ENCODE results near the gene ITPK1.
"Not testable (repeated sequence)": the region's sequence is repeated elsewhere in the genome, so short reads cannot be mapped to it uniquely, and the experiment has no call there.

ITPK1 gene

GRCh38 chr14:93064411-93065271, 51.1 kb downstream of the ITPK1 start:
- POLR2A ChIA-PET: no interaction called here
- CTCF ChIA-PET: interaction anchor here (1.0 to 3.9 kb wide), 5 partner anchors 24 to 52 kb away, joined by 3 to 20 read pairs (median 4); no protein-coding TSS in a partner anchor
- no peak for DNase-seq (ENCODE audit: extremely low spot score)
- no peak for TF ChIP-seq CTCF (IDR thresholded peaks at IDR 0.05; ENCODE audit: control extremely low read depth, extremely low read depth, low read depth, missing control alignments)

- POLR2A ChIA-PET: no interaction called here
- no peak for TF ChIP-seq CTCF (IDR thresholded peaks at IDR 0.05; ENCODE audit: control extremely low read depth, extremely low read depth, low read depth, missing control alignments)
- no peak for DNase-seq (ENCODE audit: extremely low spot score)
- CTCF ChIA-PET: interaction anchor here (0.9 to 3.9 kb wide), 5 partner anchors 13 to 69 kb away, joined by 3 to 20 read pairs (median 4); no protein-coding TSS in a partner anchor
These were observed 52.3 kb downstream of the ITPK1 start for GRCh38 chr14:93063393-93063792.

- no peak for TF ChIP-seq CTCF (IDR thresholded peaks at IDR 0.05; ENCODE audit: control extremely low read depth, extremely low read depth, low read depth, missing control alignments)
- CTCF ChIA-PET: interaction anchor here (0.9 to 3.9 kb wide), 5 partner anchors 12 to 69 kb away, joined by 3 to 20 read pairs (median 4); no protein-coding TSS in a partner anchor
- no peak for DNase-seq (ENCODE audit: extremely low spot score)
- POLR2A ChIA-PET: no interaction called here
These were observed 52.8 kb downstream of the ITPK1 start for GRCh38 chr14:93062890-93063289.

GRCh38 chr14:93062013-93062412, 53.7 kb downstream of the ITPK1 start:
- DNase-seq (ENCODE audit: extremely low spot score); POLR2A ChIA-PET: not testable (repeated sequence)
- CTCF ChIA-PET: interaction anchor here (3.1 kb wide), 1 partner anchor 52 kb away, joined by 33 read pairs; the partner anchor contains the start of gene ITPK1

GRCh38 chr14:93061380-93062012, 54.2 kb downstream of the ITPK1 start:
- TF ChIP-seq CTCF (IDR thresholded peaks at IDR 0.05; ENCODE audit: control extremely low read depth, extremely low read depth, low read depth, missing control alignments): no peak
- POLR2A ChIA-PET: no interaction called here
- no peak for DNase-seq (ENCODE audit: extremely low spot score)
- CTCF ChIA-PET: interaction anchor here (1.5 to 3.1 kb wide), 4 partner anchors 15 to 52 kb away, joined by 3 to 33 read pairs (median 5); partner anchors contain the start of gene ITPK1

GRCh38 chr14:93060841-93061240, 54.9 kb downstream of the ITPK1 start:
- DNase-seq (ENCODE audit: extremely low spot score): no peak
- ChIA-PET POLR2A (no interaction called here), CTCF (interaction anchor here (0.8 to 3.1 kb wide), 6 partner anchors 14 to 78 kb away, joined by 3 to 33 read pairs (median 4); partner anchors contain the start of gene ITPK1)
- no peak for TF ChIP-seq CTCF (IDR thresholded peaks at IDR 0.05; ENCODE audit: control extremely low read depth, extremely low read depth, low read depth, missing control alignments)
